ENCODE measurements around the gene TBL1X.
"Not testable (repeated sequence)": the region's sequence is repeated elsewhere in the genome, so short reads cannot be mapped to it uniquely, and the experiment has no call there.

The TBL1X gene

GRCh38 chrX:9525511-9526248, 60.8 kb downstream of the TBL1X start:
- DNase-seq: no peak
- TF ChIP-seq POLR2A (IDR thresholded peaks at IDR 0.05; ENCODE audit: low read length): no peak
- TF ChIP-seq GATA1 (IDR thresholded peaks at IDR 0.05; ENCODE audit: low read depth, low read length): no peak

GRCh38 chrX:9526965-9527364, 62.1 kb downstream of the TBL1X start:
- TF ChIP-seq POLR2A (IDR thresholded peaks at IDR 0.05; ENCODE audit: low read length): no peak
- no peak for TF ChIP-seq GATA1 (IDR thresholded peaks at IDR 0.05; ENCODE audit: low read depth, low read length)
- DNase-seq: no peak

DNA sequence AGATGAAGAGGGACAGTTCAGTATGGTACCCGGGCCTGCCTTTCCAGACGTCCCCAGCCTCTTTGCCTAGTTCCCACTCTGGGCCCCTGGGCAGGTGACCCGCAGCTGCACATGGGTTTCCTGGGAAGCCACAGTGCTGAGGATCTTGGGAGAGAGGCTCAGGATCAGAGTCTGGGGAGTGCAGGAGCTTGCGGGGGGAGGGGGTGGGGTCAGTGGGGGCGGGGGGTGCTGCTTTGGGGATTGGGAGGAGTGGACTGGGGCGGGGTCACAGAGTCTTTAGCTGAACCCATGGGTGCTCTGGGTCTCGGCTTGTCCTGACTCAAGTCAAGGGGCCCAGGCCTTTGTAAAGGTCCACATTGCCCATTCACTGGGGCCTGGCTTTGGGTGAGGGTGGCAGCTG, 63.6 kb downstream of the TBL1X start:
- TF ChIP-seq GATA1 (IDR thresholded peaks at IDR 0.05; ENCODE audit: low read depth, low read length) (no peak), POLR2A (IDR thresholded peaks at IDR 0.05; ENCODE audit: low read length) (no peak)
- DNase-seq: no peak

- TF ChIP-seq GATA1 (IDR thresholded peaks at IDR 0.05; ENCODE audit: low read depth, low read length): no peak
- no peak for TF ChIP-seq POLR2A (IDR thresholded peaks at IDR 0.05; ENCODE audit: low read length)
- no peak for DNase-seq
Observed at GRCh38 chrX:9529223-9529622, 64.4 kb downstream of the TBL1X start.

GRCh38 chrX:9530848-9531274, 66.0 kb downstream of the TBL1X start:
- DNase-seq: peak; percentile 91 to 92
- TF ChIP-seq GATA1 (IDR thresholded peaks at IDR 0.05; ENCODE audit: low read depth, low read length): no peak
- TF ChIP-seq POLR2A (IDR thresholded peaks at IDR 0.05; ENCODE audit: low read length): no peak

DNA sequence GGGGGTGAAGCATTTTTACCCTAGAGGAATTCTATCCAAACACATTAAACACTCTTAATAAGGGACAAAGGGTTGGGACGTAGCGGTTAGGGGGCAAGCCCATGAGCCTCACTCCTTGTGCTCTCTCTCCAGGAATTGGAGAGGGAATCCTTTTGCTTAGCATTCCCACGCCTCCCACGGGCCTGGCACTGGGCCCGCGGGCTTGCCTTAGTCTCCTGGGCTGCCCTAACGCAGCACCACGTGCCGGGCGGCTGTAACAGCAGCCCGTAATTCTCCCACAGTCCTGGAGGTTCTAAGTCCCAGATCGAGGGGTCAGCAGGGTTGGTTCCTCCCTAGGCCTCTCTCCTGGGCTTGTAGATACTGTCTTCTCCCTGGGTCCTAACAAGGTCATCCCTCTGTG, 67.5 kb downstream of the TBL1X start:
- no peak for DNase-seq
- no peak for TF ChIP-seq GATA1 (IDR thresholded peaks at IDR 0.05; ENCODE audit: low read depth, low read length)
- no peak for TF ChIP-seq POLR2A (IDR thresholded peaks at IDR 0.05; ENCODE audit: low read length)

- no peak for DNase-seq
- TF ChIP-seq POLR2A (IDR thresholded peaks at IDR 0.05; ENCODE audit: low read length) (no peak), GATA1 (IDR thresholded peaks at IDR 0.05; ENCODE audit: low read depth, low read length) (no peak)
Observed at GRCh38 chrX:9533611-9534010, 68.8 kb downstream of the TBL1X start.

GRCh38 chrX:9534686-9535085, 69.8 kb downstream of the TBL1X start:
- TF ChIP-seq POLR2A (IDR thresholded peaks at IDR 0.05; ENCODE audit: low read length): no peak
- TF ChIP-seq GATA1 (IDR thresholded peaks at IDR 0.05; ENCODE audit: low read depth, low read length): no peak
- no peak for DNase-seq

DNA sequence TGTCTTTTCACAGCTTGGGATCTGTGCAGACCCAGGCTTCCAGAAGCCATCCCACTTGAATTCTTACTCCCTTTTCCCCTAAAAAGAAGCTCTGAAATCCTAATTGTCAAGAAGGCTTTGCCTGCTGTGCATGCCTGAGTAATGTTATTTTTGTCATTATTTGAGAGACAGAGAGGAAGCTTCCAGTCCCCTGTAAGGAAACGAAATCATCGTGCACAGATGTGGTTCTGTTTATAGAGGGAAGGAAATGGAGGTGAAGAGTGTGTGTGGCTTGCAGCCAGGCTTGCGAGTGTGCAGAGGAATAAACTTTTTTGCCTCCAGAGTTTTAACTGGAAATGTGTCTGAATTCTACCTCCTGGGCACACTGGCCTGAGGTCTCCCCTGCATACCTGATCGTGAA, 70.2 kb downstream of the TBL1X start:
- DNase-seq: no peak
- TF ChIP-seq GATA1 (IDR thresholded peaks at IDR 0.05; ENCODE audit: low read depth, low read length): no peak
- TF ChIP-seq POLR2A (IDR thresholded peaks at IDR 0.05; ENCODE audit: low read length): no peak

DNA sequence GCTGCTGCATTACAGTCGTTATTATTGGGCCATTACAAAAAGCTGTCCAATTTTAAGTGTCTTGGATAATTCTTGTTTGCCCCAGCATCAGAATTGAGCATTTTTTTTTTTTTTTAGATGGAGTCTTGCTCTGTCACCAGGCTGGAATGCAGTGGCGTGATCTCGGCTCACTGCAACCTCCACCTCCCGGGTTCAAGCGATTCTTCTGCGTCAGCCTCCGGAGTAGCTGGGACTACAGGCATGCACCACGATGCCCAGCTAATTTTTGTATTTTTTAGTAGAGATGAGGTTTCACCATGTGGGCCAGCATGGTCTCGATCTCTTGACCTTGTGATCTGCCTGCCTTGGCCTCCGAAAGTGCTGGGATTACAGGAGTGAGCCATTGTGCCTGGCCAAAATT, 71.3 kb downstream of the TBL1X start:
- DNase-seq: not testable (repeated sequence)

GRCh38 chrX:9537781-9538180, 72.9 kb downstream of the TBL1X start:
- DNase-seq: no peak
- TF ChIP-seq POLR2A (IDR thresholded peaks at IDR 0.05; ENCODE audit: low read length) (no peak), GATA1 (IDR thresholded peaks at IDR 0.05; ENCODE audit: low read depth, low read length) (no peak)

- TF ChIP-seq POLR2A (IDR thresholded peaks at IDR 0.05; ENCODE audit: low read length) (no peak), GATA1 (IDR thresholded peaks at IDR 0.05; ENCODE audit: low read depth, low read length) (no peak)
- peak; percentile 21 to 74 for DNase-seq
Observed at GRCh38 chrX:9538544-9539045, 73.7 kb downstream of the TBL1X start.

DNA sequence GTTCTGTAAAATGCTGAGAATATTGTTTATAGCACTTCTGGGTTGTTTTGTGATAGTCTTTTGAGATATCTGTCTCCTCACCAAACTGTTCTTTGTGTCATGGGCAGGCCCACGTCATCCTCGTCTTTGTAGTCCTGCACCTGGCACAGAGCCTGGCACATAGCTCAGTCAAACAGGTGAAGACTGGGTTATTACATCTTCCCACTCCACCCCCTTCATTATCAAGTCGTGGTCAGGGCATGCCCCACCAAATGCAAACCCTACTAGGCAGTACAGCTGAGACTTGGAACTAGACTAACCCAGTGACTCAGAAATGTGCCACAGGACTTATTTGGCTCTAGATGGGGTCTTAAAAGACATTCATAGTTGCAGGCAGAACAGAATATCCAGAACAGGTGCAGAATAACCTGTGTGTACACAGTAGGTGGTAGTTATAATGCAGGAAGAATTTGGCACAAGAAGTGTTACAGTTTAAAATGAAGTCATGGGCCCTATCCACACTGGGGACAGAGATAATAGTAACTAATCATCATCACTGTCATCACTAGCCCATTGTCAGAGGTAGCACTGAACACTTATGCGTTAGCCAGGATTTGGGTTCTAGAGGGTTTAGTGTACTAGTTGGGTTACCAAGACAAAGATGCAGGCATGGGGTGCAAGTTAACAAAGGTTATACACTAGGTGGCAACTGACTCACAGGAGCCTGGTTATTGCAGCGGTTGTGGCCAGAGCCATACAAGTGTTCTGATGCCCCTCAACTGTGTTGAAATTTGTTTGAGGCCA, 74.9 kb downstream of the TBL1X start:
- DNase-seq: no peak
- TF ChIP-seq POLR2A (IDR thresholded peaks at IDR 0.05; ENCODE audit: low read length) (no peak), GATA1 (IDR thresholded peaks at IDR 0.05; ENCODE audit: low read depth, low read length) (no peak)

GRCh38 chrX:9542106-9542760, 77.4 kb downstream of the TBL1X start:
- no peak for DNase-seq
- TF ChIP-seq GATA1 (IDR thresholded peaks at IDR 0.05; ENCODE audit: low read depth, low read length) (no peak), POLR2A (IDR thresholded peaks at IDR 0.05; ENCODE audit: low read length) (no peak)
